GM12878 (cell line): ENCODE results near the gene ARL10. TPM values are rescaled to one million over a fixed set of nuclear protein-coding genes. Genes with fewer than 3 reads are reported as not detected.
A peak's percentile ranks its signal among the peaks of the same experiment; 100 is the strongest.

ENCODE experiments used
- ATAC-seq: fragments of 200-7000 bp; cut with Tn5 transposase; 3 replicates; pipeline ENCODE4 v1.9.1; 2020; ENCODE audit warnings: mild to moderate bottlenecking, moderate library complexity
- BruUV-seq: library from RNA; stranded (reverse); fragments of 400-500 nt; replicated peaks from 2 replicates; lab custom pipeline; 2021; lab: Mats Ljungman, UMichigan
- CTCF ChIA-PET: fragments of 300-600 bp; sonication (Branson Sonifier 250); formaldehyde crosslinking; extraction: SDS; loops from one replicate; lab custom pipeline; 2021; ENCODE audit warnings: inconsistent platforms; lab: Yijun Ruan, JAX
- POLR2A ChIA-PET: fragments of 350-600 bp; formaldehyde crosslinking; extraction: SDS; loops from one replicate; lab custom pipeline; 2021; ENCODE audit warnings: inconsistent platforms; lab: Charles Lee
- RAD21 ChIA-PET: fragments of 300-600 bp; sonication (Branson Sonifier 250); formaldehyde crosslinking; loops from one replicate; lab custom pipeline; 2023; ENCODE audit warnings: antibody characterized with exemption; ENCODE audit not compliant: unreplicated experiment; lab: Charles Lee
- SMC1A ChIA-PET: fragments of 300-600 bp; sonication (Branson Sonifier 250); formaldehyde crosslinking; loops from one replicate; lab custom pipeline; 2023; ENCODE audit not compliant: unreplicated experiment, uncharacterized antibody; lab: Charles Lee
- DNase-seq: peaks from one replicate; pipeline ENCODE4 v3.0.0-alpha.2; 2011; ENCODE audit warnings: low read depth, low spot score
- FAIRE-seq: peaks from 3 replicates; lab custom pipeline; 2011; peaks lifted over from hg19 to GRCh38; lab: Jason Lieb, UNC
- H2AFZ ChIP-seq: 2 replicates; pipeline ENCODE4 v1.6.0; 2011; ENCODE audit warnings: low read depth, low read length, control low read depth; ENCODE audit not compliant: control insufficient read depth
- H3K27ac ChIP-seq: 2 replicates; pipeline ENCODE4 v1.5.1; 2011; ENCODE audit warnings: control low read depth; ENCODE audit not compliant: control insufficient read depth, insufficient read depth
- H3K27me3 ChIP-seq, 2 experiments: replicated peaks in 1 of 2; 2 replicates each; pipeline versions ENCODE4 v1.6.0 to v1.6.1; 2011; ENCODE audit warnings: low read length in 1 of 2; ENCODE audit not compliant: control insufficient read depth in 2 of 2, insufficient read depth in 2 of 2
- H3K36me3 ChIP-seq, 2 experiments: 2 replicates each; pipeline ENCODE4 v1.5.1; 2011; ENCODE audit warnings: low read length in 1 of 2; ENCODE audit not compliant: control insufficient read depth in 2 of 2, insufficient read depth in 2 of 2
- H3K4me1 ChIP-seq: 2 replicates; pipeline ENCODE4 v1.6.1; 2011; ENCODE audit warnings: mild to moderate bottlenecking, low read length, moderate library complexity, mixed read lengths; ENCODE audit not compliant: control insufficient read depth, insufficient read depth
- H3K4me2 ChIP-seq: 2 replicates; pipeline ENCODE4 v1.6.0; 2011; ENCODE audit warnings: control low read depth; ENCODE audit not compliant: control insufficient read depth, insufficient read depth
- H3K4me3 ChIP-seq: fragments of 200-600 bp; sonication (generic); 2 replicates; pipeline ENCODE4 v1.5.1; 2016
- H3K79me2 ChIP-seq: 2 replicates; pipeline ENCODE4 v1.6.0; 2011; ENCODE audit warnings: low read length; ENCODE audit not compliant: control insufficient read depth, insufficient read depth
- H3K9ac ChIP-seq: 2 replicates; pipeline ENCODE4 v1.8.0; 2011; ENCODE audit warnings: low read length, control low read depth, mixed read lengths; ENCODE audit not compliant: control insufficient read depth, insufficient read depth
- H3K9me3 ChIP-seq: replicated peaks from 3 replicates; pipeline ENCODE4 v1.5.1; 2011; ENCODE audit warnings: mild to moderate bottlenecking, low read length; ENCODE audit not compliant: control insufficient read depth, insufficient read depth
- H4K20me1 ChIP-seq: 2 replicates; pipeline ENCODE4 v1.6.0; 2011; ENCODE audit not compliant: control insufficient read depth, insufficient read depth
- CEBPZ ChIP-seq: fragments of 150-350 bp; IDR thresholded peaks from 2 replicates; pipeline ENCODE4 v1.6.1; 2016; ENCODE audit warnings: low read depth, low read length
- E4F1 ChIP-seq: fragments of 450-650 bp; IDR thresholded peaks from 2 replicates; pipeline ENCODE4 v1.6.1; 2018; ENCODE audit warnings: borderline replicate concordance, mild to moderate bottlenecking; ENCODE audit not compliant: partially characterized antibody
- LARP7 ChIP-seq: fragments of 450-650 bp; IDR thresholded peaks from 2 replicates; pipeline ENCODE4 v1.6.1; 2017; ENCODE audit warnings: mild to moderate bottlenecking
- whole genome bisulfite sequencing: methylation state at CpG from one replicate; pipeline ENCODE4 v1.1.6; 2016; ENCODE audit warnings: low lambda C conversion rate; ENCODE audit not compliant: insufficient replicate concordance, insufficient coverage; ENCODE audit errors: missing lambda C conversion rate; 5-methylcytosine and 5-hydroxymethylcytosine counted together
- in situ Hi-C: fragments of 300-500 bp; cut with MboI; formaldehyde crosslinking; loops from 9 replicates; pipeline ENCODE4 v1.14.3; 2018; ENCODE audit warnings: mixed read lengths
- intact Hi-C: fragments of 100-400 bp; cut with micrococcal nuclease; formaldehyde crosslinking; loops from one replicate; pipeline ENCODE4 v1.14.2; 2022; ENCODE audit not compliant: unreplicated experiment
- polyA plus RNA-seq, 11 experiments: library from polyadenylated mRNA; depleted of rRNA in 4 of 11; unstranded in 6 of 11; stranded (reverse) in 5 of 11; fragments of >200 nt; fragmentation: Nextera tagmentation in 4 of 11; fragmentation: Illumina TruSeq in 1 of 11; extraction: Ambion mirVana in 4 of 11; extraction: Trizol in 1 of 11; gene quantifications; 1 replicate in 1 of 11; 2 replicates in 10 of 11; pipeline versions ENCODE4 v1.2.1 to v1.2.3, GENCODE V29; 2011 to 2016; ENCODE audit warnings: inconsistent platforms in 2 of 11, missing spikeins in 2 of 11, low read depth in 1 of 11
- total RNA-seq, 4 experiments: library from RNA; depleted of rRNA in 3 of 4; stranded (reverse); fragments of >200 nt in 3 of 4; fragmentation: Illumina TruSeq in 1 of 4; extraction: Trizol in 1 of 4; gene quantifications; 2 replicates each; pipeline versions ENCODE4 v1.2.1 to v1.2.3, GENCODE V29; 2013 to 2021

Gene ARL10
- total and polyA plus RNA-seq, 10 of the 15 experiments (the other 5 are each of a cell fraction or from before 2014, with no cell fraction given): 0.44 to 6.4 (median 2.4) TPM

GRCh38 chr5:176388003-176388443 is 22.7 kb downstream of the ARL10 start:
- Histone ChIP-seq H3K36me3 (peaks cover 21 to 25% of the 10 kb centered on the region in 2 experiments), H2AFZ (peak overlapping the region; percentile 95), H4K20me1 (peaks cover 3% of the 10 kb centered on the region; the same call in 1 of the 2 replicates), H3K4me2 (peak overlapping the region; percentile 72), H3K79me2 (peaks cover 50% of the 10 kb centered on the region), H3K4me3 (peak overlapping the region; percentile 90), H3K27ac (peak overlapping the region; percentile 97), H3K9me3 (no peaks in the 10 kb centered on the region)
- ATAC-seq (peak; percentile 12), FAIRE-seq (peak; percentile 13), DNase-seq (no peak)
- intact Hi-C loops: loop anchor here (1.0 to 10.0 kb wide), 5 partner anchors 23 to 151 kb away; partner anchors contain the start of genes ARL10, FAF2, KIAA1191 and RNF44
- WGBS: under 1% methylated on average over 29 of the region's 29 CpGs
- TSS peak; percentile 66 for BruUV-seq
- POLR2A ChIA-PET: interaction anchor here (0.5 to 1.6 kb wide), 8 partner anchors 8 to 1747 kb away, joined by 3 to 9 read pairs (median 4); partner anchors contain the start of gene KIAA1191
- SMC1A ChIA-PET: interaction anchor here (0.7 to 2.0 kb wide), 4 partner anchors 25 to 69 kb away, joined by 3 to 7 read pairs (median 3); partner anchors contain the start of gene KIAA1191
- RAD21 ChIA-PET: interaction anchor here (1.5 kb wide), 1 partner anchor 26 kb away, joined by 5 read pairs; the partner anchor contains the start of gene KIAA1191
- peak; percentile 37; the same call in 1 of the 2 replicates for TF ChIP-seq LARP7
- TF ChIP-seq E4F1: peak; percentile 32
- no peak for TF ChIP-seq CEBPZ
- TF ChIP-seq, all 136 proteins: peak for 2
- CTCF ChIA-PET: interaction anchor here (1.1 to 1.8 kb wide), 2 partner anchors 26 to 60 kb away, joined by 4 to 8 read pairs; partner anchors contain the start of gene FAF2
- in situ Hi-C loops: no loop called here
- Histone ChIP-seq H3K9ac (peak overlapping the region; percentile 87), H3K4me1 (peaks cover 11% of the 10 kb centered on the region), H3K27me3 (no peaks in the 10 kb centered on the region)
